Thyroid gland (tissue), 4 donors: ENCODE data around the gene PTEN.

Source experiments
- CTCF ChIP-seq, 6 experiments: fragments of 200-600 bp in 3 of 6; fragments of 450-650 bp in 3 of 6; sonication (generic) in 3 of 6; IDR thresholded peaks; one replicate each; pipeline ENCODE4 v1.5.1; 2016 to 2019; ENCODE audit warnings: antibody characterized with exemption in 6 of 6, mild to moderate bottlenecking in 2 of 6, inconsistent platforms in 1 of 6, moderate library complexity in 1 of 6
- POLR2A ChIP-seq, 2 donors: fragments of 450-650 bp; IDR thresholded peaks; one replicate each; pipeline ENCODE4 v1.6.1; 2017; ENCODE audit warnings: antibody characterized with exemption in 2 of 2, mild to moderate bottlenecking in 2 of 2, moderate library complexity in 1 of 2

GRCh38 chr10:87887146-87887545 lies 23.7 kb downstream of the PTEN start:
- no peak for TF ChIP-seq CTCF (IDR thresholded peaks at IDR 0.05)
- TF ChIP-seq POLR2A (IDR thresholded peaks at IDR 0.05), result no peak
